Measurements from ENCODE around the gene GSTT4.
"Not testable (repeated sequence)": the region's sequence is repeated elsewhere in the genome, so short reads cannot be mapped to it uniquely, and the experiment has no call there.

GSTT4 gene

GRCh38 chr22:24005201-24005600 lies at the start of gene GSTT4:
Gene GSTT4, minus strand, starts transcription at chr22:24005453. Its CDS starts 97 bp downstream, at chr22:24005356.
- no peak for DNase-seq

DNA sequence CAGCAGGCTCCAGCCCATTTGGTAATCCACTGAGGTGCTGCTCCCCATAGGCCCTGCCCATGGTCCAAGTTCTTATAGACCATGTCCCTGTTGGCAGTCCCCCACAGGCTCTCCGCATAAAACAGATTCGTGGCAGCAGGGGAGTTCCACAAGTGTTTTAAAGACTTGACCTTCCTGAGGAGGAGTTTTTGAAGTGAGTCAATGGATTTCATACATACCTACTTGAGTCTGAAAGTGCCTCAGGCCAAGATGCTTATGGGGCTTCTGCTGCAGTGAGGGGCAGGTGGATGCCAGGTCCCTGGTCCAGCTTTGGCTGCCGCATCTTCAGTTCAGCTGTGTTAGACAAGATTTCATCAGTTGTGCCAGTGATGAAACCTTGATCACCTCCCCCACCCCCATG lies 49.1 kb upstream of the GSTT4 start:
- no peak for DNase-seq

- no peak for DNase-seq
Observed at GRCh38 chr22:24053481-24054226, 48.4 kb upstream of the GSTT4 start.

DNA sequence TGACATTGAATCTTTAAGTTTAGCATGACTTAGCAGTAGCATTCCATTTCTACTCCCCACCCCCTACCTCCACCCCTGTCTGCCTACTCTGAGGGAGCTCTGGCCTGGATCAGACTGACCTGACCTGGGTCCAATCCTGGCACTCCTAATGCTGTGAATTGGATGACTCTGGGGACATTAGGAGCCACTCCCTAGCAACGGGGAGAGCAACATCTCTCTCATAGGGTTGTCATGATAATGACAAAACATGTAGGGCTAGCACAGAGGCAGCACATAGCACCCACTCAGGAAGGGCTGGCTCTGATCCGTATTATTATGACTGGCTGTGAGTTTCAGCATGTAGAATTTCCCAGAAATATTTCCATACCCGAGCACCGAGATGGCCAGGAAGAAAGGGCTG lies 46.3 kb upstream of the GSTT4 start:
- no peak for DNase-seq

GRCh38 chr22:24051028-24051427 lies 45.8 kb upstream of the GSTT4 start:
- no peak for DNase-seq

- no peak for DNase-seq
Observed at GRCh38 chr22:24049978-24050377, 44.7 kb upstream of the GSTT4 start.

- DNase-seq, result no peak
Observed at GRCh38 chr22:24049211-24049610, 44.0 kb upstream of the GSTT4 start.

DNA sequence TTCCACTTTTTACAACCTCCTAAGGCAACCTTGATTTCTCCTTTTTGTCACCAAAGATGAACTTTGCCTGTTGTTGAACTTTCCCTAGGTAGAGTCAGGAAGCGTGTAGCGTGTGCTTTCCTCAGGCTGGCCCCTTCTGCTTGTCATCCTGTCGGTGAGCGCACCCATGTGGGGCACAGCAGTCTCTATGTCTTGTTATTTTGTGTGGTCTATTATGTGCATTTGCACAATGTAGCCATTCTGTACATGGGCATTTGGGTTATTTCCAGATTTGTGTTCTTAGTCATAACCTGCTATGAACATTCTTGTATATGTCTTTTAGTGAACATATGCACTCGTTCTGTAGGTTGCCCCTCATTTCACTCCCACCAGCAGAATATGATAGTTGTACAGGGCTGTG lies 40.8 kb upstream of the GSTT4 start:
- DNase-seq, result no peak

- DNase-seq, result no peak
Observed at GRCh38 chr22:24043958-24044357, 38.7 kb upstream of the GSTT4 start.

DNA sequence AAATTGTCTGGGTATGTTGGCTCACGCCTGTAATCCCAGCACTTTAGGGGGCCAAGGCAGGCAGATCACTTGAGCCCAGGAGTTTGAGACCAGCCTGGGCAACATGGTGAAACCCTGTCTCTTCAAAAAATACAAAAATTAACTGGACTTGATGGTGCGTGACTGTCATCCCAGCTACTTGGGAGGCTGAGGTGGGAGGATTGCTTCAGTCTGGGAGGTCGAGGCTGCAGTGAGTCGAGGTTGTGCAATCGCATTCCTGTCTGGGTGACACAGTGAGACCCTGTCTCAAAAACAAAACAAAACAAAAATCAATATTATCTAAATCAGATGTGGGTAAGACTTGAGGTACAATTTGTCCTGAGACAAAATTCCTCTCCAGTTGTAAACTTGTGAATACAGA lies 38.2 kb upstream of the GSTT4 start:
- not testable (repeated sequence) for DNase-seq

GRCh38 chr22:24040946-24041345 lies 35.7 kb upstream of the GSTT4 start:
- no peak for DNase-seq

DNA sequence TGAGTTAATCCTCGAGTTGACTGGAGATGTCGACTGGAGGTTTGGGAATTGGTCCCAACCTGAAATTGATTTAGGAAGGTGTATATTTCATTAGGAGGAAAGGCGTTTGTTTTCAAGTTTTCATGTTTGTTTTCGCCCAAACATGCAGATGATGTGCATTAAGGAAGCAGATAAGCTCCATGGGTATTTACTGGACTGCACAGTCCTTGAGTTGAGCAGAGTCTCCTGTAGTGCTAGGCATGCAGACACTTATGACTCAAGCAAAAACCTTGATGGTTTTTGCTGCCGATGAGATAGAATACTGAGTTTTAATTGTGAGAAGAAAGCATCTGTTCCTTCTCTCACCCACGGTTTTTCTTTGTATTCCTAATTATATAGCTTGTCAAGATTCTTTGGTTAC lies 33.8 kb upstream of the GSTT4 start:
- no peak for DNase-seq

DNA sequence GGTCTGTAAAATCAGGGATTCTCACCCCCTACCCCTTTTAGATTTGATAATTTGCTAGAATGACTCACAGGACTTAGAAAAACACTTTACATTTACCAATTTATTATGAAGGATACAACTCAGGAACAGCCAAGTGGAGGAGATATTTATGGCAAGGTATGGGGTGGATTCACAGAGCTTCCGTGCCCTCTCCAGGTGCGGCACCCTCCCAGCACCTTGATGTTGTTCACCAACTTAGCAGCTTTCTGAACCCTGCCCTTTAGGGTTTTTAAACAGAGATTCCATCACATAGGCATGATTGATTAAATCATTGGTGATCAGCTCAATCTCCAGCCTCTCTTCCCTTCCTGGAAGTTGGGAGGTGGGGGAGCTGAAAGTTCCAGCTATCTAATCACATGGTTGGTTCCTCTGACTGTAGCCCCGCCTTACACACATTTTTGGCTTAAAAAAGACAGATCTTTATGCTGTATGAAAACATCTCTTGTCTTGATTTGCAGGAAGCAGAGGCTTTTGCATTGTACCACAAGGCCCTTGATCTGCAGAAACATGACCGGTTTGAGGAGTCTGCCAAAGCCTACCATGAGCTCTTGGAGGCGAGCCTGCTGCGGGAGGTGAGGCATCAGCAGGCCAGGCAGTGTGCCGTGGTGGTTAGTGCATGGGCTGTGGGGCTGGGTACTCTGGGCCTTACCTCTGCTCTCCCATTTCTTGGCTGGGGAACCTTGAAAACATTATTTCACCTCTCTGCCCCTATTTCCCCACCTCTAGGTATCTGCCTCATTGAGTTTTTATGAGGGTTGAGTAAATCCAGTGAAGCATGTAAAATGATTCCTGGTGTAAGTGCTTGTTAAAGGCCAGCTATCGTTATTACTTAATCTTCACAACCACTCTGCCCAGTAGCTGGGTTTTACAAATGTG lies 32.9 kb upstream of the GSTT4 start:
- no peak for DNase-seq

DNA sequence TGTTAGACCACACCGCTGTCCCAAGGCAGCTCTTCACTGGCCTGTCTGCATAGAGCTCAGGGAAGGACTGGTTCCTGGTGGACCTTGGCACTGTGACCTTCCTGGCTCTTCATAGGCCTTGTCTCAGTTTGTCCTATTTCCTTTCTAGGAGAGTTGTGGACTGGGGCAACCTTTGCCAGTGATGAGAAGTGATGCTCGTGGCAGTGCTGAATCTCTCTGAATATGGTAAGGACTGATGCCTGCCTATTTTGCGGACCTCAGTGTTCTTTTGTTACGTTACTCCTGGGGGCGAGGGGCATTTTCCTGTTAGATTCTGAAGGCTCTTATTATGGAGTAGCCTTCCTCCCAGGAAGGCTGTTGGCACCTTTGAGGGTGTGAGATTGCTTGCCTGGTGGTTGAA lies 30.0 kb upstream of the GSTT4 start:
- no peak for DNase-seq

- DNase-seq, result no peak
Observed at GRCh38 chr22:24033731-24034130, 28.5 kb upstream of the GSTT4 start.

GRCh38 chr22:24030186-24030702 lies 25.0 kb upstream of the GSTT4 start:
- no peak for DNase-seq

DNA sequence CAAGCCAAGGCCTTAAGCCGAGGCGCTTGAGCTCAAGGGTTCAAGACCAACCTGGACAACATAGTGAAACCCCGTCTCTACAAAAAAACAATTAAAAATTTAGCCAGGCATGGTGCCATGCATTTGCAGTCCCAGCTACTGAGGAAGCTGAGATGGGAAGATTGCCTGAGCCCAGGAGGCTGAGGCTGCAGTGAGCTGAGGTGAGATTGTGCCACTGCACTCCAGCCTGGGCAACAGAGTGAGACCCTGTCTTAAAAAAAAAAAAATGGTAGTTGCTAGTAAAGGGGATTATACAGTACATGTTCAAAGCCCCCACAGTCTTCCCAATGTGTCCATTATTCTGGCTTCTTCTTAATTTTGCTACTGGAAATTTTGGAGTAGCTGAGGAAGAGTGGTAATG lies 24.1 kb upstream of the GSTT4 start:
- DNase-seq, result no peak

- no peak for DNase-seq
Observed at GRCh38 chr22:24028533-24028932, 23.3 kb upstream of the GSTT4 start.

DNA sequence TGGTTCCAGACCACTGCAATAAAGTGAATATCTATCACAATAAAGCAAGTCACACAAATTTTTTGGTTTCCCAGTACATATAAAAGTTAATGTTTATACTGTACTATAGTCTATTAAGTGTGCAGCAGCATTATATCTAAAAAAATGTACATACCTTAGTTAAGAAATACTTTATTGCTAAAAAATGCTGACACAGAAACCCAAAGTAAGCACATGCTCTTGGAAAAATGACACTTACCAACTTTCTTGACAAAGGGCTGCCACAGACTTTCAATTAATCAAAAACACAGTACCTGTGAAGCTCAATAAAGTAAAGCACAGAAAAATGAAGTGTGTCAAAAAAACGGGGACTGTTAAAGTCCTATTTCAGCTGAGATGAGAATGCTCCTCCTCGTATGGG lies 22.7 kb upstream of the GSTT4 start:
- no peak for DNase-seq

DNA sequence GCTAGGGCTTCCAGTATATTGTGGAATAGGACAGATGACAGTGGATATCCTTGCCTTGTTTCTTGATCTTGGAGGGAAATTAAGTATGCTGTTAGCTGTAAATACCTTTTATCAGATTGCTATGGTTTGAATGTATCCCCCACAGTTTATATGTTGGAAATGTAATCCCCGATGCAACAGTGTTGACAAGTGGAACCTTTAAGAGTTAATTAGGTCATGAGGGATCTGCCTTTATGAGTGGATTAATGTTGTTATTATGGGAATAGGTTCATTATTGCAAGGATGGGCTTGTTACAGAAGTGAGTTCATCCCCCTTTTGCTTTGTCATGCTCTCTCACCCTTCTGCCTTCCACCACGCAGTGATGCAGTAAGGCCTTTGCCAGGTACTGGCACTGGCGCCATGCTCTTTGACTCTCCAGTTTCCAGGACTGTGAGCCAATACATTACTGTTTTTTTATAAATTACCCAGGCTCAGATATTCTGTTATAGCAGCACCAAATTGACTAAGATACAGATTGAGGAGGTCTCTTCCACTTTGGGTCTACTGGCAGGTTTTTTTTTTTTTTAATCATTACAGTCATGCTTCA lies 22.2 kb upstream of the GSTT4 start:
- DNase-seq, result no peak

DNA sequence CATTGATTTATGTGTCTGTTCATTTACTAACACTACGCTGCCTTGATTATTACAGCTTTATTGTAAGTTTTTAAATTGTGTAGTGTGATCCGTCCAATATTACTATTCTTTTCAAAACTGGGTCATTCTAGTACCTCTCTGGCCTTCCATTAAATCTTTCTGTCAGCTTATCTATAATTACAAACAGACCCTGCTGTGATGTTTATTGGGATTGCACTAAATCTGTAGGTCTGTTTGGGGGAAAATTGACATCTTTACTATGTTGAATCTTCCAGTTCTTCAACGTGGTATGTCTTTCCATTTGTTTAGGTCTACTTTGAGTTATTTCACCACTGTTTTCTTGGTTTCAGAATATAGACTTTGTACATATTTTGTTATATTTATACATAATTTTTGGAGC lies 21.5 kb upstream of the GSTT4 start:
- DNase-seq, result peak; percentile 59

DNA sequence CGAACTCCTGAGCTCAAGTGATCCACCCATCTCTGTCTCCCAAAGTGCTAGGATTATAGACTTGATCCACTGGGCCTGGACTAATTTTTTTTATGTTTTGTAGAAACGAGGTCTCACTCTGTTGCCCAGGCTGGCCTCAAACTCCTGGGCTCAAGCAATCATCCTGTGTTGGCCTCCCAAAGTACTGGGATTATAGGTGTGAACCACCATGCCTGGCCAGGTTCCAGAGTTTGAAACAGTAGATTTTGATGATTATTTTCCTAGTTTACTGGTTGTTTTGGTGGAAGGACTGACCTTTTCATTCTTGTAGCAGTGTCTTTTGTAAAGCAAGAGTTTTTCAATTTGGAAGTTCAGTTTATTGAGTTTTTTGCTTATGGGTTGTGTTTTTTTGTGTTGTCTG lies 20.8 kb upstream of the GSTT4 start:
- DNase-seq, result no peak

DNA sequence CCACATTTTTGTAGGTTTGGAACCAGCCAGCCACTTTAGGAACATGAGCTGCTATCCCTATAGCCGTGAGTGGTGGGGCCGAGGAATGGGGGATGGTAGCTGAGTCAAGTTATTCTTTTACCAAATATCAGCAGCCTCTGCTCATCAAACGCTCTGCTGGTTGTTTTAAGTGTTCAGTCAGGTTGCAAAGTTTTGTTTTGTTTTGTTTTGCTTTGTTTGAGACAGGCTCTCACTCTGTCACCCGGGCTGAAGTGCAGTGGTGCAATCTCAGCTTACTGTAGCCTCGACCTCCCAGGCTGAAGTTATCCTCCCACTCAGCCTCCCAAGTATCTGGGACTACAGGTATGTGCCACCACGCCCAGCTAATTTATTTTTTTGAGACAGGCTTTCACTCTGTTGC lies 20.2 kb upstream of the GSTT4 start:
- DNase-seq, result no peak

GRCh38 chr22:24024354-24024753 lies 19.1 kb upstream of the GSTT4 start:
- DNase-seq, result no peak
